ENCODE measurements around the gene RBBP6.
"Not testable (repeated sequence)": the region's sequence is repeated elsewhere in the genome, so short reads cannot be mapped to it uniquely, and the experiment has no call there.

Gene RBBP6

GRCh38 chr16:24571096-24571495 lies 31.7 kb downstream of the RBBP6 start:
- no peak for FAIRE-seq

DNA sequence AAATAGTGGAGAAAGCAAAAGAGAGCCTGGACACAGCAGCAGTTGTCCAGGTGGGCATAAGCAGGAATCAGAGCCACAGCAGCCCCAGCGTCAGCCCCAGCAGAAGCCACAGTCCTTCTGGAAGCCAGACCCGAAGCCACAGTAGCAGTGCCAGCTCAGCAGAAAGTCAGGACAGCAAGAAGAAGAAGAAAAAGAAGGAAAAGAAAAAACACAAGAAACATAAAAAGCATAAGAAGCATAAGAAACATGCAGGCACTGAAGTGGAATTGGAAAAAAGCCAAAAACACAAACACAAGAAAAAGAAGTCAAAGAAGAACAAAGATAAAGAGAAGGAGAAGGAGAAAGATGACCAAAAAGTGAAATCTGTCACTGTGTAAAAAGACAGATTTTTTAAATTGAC lies 32.7 kb downstream of the RBBP6 start:
- FAIRE-seq = no peak

DNA sequence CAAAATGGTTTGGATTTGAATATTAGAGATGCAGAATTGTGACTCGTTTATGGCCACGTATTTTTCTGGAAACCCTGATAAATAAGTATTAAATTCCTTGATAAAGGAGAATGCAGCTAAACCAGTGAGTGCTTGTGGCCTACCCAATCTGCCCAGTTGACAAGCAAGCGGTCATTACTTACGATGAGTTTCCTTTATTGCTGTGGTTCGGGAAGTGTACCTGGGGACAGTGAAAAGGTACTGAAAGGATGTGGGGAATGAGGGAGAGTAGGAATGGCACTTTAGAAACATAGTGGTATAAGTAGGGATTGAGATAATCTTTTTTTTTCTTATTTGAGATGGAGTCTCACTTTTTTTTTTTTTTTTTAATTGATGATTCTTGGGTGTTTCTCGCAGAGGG lies 33.8 kb downstream of the RBBP6 start:
- no peak for FAIRE-seq

GRCh38 chr16:24574515-24575485 lies 35.4 kb downstream of the RBBP6 start:
- not testable (repeated sequence) for FAIRE-seq

- FAIRE-seq = not testable (repeated sequence)
These were observed 36.4 kb downstream of the RBBP6 start for GRCh38 chr16:24575791-24576190.

DNA sequence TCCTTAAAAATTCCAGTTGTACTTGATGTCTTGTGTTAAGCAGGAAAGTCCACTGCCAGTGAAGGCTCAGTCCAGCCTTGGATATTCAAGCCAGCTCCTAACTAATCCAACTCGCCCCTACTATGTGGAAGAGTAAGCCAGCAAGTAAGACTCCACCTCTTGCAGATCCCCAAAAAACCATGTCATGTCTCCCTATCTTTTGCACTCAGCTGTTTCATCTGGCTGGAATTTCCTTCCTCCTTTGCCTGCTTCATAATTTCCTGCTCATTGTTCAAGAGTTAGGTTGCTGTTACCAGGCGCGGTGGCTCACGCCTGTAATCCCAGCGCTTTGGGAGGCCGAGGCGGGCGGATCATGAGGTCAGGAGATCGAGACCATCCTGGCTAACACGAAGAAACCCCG lies 37.8 kb downstream of the RBBP6 start:
- FAIRE-seq = no peak

DNA sequence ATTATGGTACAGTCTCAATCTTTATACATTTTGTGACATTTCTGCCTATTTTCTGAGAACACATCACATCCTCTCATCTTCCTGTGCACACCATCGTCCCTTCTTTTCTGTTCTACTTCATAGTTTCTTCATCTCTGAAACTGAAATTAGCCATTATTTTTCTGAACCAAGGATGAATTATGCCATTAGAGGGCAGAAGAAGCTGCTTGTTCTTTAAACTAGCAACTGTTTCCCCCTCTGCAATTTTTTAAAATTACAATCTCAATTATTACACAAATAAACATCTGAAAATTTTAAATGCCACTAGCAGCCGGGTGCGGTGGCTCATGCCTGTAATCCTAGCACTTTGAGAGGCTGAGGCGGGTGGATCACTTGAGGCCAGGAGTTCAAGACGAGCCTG lies 41.3 kb downstream of the RBBP6 start:
- peak; percentile 15 for FAIRE-seq

DNA sequence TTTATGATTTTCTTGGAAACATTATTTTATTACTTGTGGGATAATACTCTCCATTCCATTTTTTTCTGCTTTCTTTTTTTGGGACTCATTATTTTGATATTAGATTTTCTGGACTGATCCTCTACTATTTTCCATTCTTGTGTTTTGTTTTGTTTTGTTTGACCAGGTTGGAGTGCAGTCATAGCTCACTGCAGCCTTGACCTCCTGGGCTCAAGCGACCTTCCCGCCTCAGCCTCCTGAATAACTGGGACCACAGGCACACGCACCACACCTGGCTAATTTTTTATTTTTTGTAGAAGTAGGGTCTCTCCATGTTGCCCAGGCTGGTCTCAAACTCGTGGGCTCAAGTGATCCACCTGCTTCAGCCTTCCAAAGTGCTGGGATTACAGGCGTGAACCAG lies 44.1 kb downstream of the RBBP6 start:
- no peak for FAIRE-seq

GRCh38 chr16:24589997-24590396 lies 50.6 kb downstream of the RBBP6 start:
- FAIRE-seq = no peak

- peak; percentile 15 for FAIRE-seq
These were observed 59.5 kb downstream of the RBBP6 start for GRCh38 chr16:24598777-24599437.

- no peak for FAIRE-seq
These were observed 70.0 kb downstream of the RBBP6 start for GRCh38 chr16:24609417-24609739.

GRCh38 chr16:24609740-24610415 lies 70.5 kb downstream of the RBBP6 start:
- FAIRE-seq = no peak

DNA sequence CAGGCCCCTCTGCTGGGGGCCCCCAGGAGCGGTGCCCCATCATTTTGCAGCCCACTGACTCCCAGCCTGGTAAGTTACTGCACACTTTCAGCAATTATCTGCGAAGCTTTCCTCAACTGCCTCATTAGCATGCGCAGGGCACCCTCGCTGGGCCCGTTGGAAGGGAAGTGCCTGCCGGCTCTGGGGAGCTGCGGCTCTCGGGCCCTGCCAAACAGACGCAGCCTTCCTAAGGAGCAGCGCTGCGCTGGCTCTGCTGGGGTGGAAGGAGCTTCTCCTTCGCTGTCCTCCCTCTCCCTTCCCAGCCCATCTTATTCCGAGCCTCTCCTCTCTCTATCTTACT lies 71.0 kb downstream of the RBBP6 start:
- FAIRE-seq = no peak

DNA sequence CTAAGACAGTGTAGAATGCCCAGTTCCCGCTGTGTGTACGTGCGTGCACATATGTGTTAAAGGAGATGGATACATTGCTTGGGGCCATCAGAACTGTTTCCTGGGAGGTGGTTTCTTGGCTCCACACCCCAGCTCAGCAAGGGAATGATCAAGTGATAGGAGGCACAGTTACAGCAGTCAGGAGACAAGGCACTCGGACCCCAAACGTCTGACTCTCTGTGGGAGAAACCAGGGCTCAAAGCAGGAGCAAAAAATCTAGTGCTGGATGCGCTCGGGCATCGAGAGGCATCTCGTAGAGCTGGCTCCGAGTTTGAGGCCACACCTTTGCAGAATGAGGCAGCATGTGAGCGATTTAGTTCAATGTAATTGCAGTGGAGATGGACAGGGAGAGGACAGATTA lies 71.9 kb downstream of the RBBP6 start:
- FAIRE-seq = no peak

DNA sequence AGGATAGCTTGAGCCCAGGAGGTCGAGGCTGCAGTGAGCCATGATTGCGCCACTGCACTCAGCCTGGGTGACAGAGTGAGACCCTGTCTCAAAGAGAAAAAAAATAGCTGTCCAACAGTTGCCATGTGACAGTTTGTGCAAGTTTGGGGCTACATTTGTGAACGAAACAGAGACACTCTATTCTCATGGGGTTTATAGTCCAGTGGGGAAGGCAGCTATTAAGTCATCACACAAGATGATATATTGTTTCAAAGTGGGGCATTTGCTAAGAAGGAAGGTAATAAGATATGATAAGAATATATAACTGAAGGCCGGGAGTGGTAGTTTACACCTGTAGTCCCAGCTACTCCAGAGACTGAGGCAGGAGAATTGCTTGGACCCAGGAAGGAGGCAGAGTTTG lies 73.3 kb downstream of the RBBP6 start:
- FAIRE-seq = no peak

GRCh38 chr16:24613267-24613666 lies 73.9 kb downstream of the RBBP6 start:
- FAIRE-seq = not testable (repeated sequence)

DNA sequence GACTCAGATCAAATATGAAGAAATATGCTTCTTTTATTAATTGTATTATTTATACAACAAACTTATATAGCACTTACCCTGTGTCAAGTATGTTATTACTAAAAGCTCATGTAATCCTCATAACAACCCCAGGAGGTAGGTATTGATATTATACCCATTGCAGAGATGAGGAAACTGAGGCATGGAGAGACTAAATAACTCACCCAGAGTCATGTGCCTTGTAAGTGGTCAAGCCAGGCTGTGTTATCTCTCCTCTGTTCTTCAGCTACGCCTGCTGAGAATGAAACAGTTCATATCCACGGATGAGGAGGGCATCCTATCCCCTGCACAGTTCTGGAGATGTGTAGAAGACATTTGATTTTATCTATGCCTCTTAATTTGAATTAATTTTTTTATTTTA lies 78.1 kb downstream of the RBBP6 start:
- FAIRE-seq = no peak

All from TTC549 (cell line).